Stimulated activated naive CD8-positive, alpha-beta T cell treated with anti-CD3 and anti-CD28 coated beads, Interleukin-15, Interleukin-2, amounts not matched to agents 100 ng/mL and 50 ng/mL, for 24 hours (primary cell): ENCODE results near the gene ELFN1.

Source experiments
- H3K27ac Mint-ChIP-seq: one replicate; pipeline ENCODE4 v1.8.0; 2021; ENCODE audit warnings: mild to moderate bottlenecking, mixed read lengths
- H3K27me3 Mint-ChIP-seq: one replicate; pipeline ENCODE4 v1.8.0; 2021; ENCODE audit warnings: mixed read lengths
- H3K36me3 Mint-ChIP-seq: one replicate; pipeline ENCODE4 v1.8.0; 2021; ENCODE audit warnings: low read depth, mixed read lengths
- H3K4me1 Mint-ChIP-seq: one replicate; pipeline ENCODE4 v1.8.0; 2021; ENCODE audit warnings: low read depth, mixed read lengths
- H3K4me3 Mint-ChIP-seq: one replicate; pipeline ENCODE4 v1.8.0; 2021; ENCODE audit warnings: mild to moderate bottlenecking, mixed read lengths
- H3K9me3 Mint-ChIP-seq: one replicate; pipeline ENCODE4 v1.8.0; 2021; ENCODE audit warnings: mixed read lengths

Gene ELFN1

GRCh38 chr7:1675036-1675671, 5.1 kb downstream of the ELFN1 start:
- Mint-ChIP-seq H3K9me3 (no peaks in the 10 kb centered on the region), H3K27ac (no peak overlapping the region), H3K27me3 (peaks cover 19% of the 10 kb centered on the region), H3K4me3 (no peak overlapping the region), H3K4me1 (no peaks in the 10 kb centered on the region), H3K36me3 (no peaks in the 10 kb centered on the region)

GRCh38 chr7:1675673-1676549, 5.8 kb downstream of the ELFN1 start:
- peaks cover 18% of the 10 kb centered on the region for H3K27me3 Mint-ChIP-seq
- no peaks in the 10 kb centered on the region for H3K4me1 Mint-ChIP-seq
- H3K27ac Mint-ChIP-seq: no peak overlapping the region
- no peaks in the 10 kb centered on the region for H3K9me3 Mint-ChIP-seq
- no peak overlapping the region for H3K4me3 Mint-ChIP-seq
- H3K36me3 Mint-ChIP-seq: no peaks in the 10 kb centered on the region

- no peak overlapping the region for H3K27ac Mint-ChIP-seq
Measured at GRCh38 chr7:1676550-1677078, 6.5 kb downstream of the ELFN1 start.

GRCh38 chr7:1677206-1678080, 7.4 kb downstream of the ELFN1 start:
- no peak overlapping the region for H3K4me3 Mint-ChIP-seq
- no peaks in the 10 kb centered on the region for H3K4me1 Mint-ChIP-seq
- H3K36me3 Mint-ChIP-seq: no peaks in the 10 kb centered on the region
- H3K27me3 Mint-ChIP-seq: peaks cover 7% of the 10 kb centered on the region
- peaks cover under 1% of the 10 kb centered on the region for H3K9me3 Mint-ChIP-seq
- H3K27ac Mint-ChIP-seq: no peak overlapping the region

More at GRCh38 chr7:1676550-1677078, 6.5 kb downstream of the ELFN1 start:
- Mint-ChIP-seq H3K4me3 (no peak overlapping the region), H3K9me3 (no peaks in the 10 kb centered on the region), H3K36me3 (no peaks in the 10 kb centered on the region), H3K4me1 (no peaks in the 10 kb centered on the region), H3K27me3 (peaks cover 11% of the 10 kb centered on the region)

- no peaks in the 10 kb centered on the region for H3K36me3 Mint-ChIP-seq
- no peak overlapping the region for H3K27ac Mint-ChIP-seq
- no peaks in the 10 kb centered on the region for H3K4me1 Mint-ChIP-seq
- H3K4me3 Mint-ChIP-seq: no peak overlapping the region
- H3K9me3 Mint-ChIP-seq: peaks cover 3% of the 10 kb centered on the region
- peaks cover under 1% of the 10 kb centered on the region for H3K27me3 Mint-ChIP-seq
Measured at GRCh38 chr7:1678081-1678543, 8.0 kb downstream of the ELFN1 start.

GRCh38 chr7:1678571-1679325, 8.7 kb downstream of the ELFN1 start:
- Mint-ChIP-seq H3K27ac (no peak overlapping the region), H3K27me3 (no peaks in the 10 kb centered on the region), H3K4me1 (no peaks in the 10 kb centered on the region), H3K4me3 (no peak overlapping the region), H3K9me3 (peaks cover 3% of the 10 kb centered on the region), H3K36me3 (no peaks in the 10 kb centered on the region)

GRCh38 chr7:1679326-1679965, 9.4 kb downstream of the ELFN1 start:
- no peak overlapping the region for H3K4me3 Mint-ChIP-seq
- no peak overlapping the region for H3K27ac Mint-ChIP-seq
- peaks cover 6% of the 10 kb centered on the region for H3K9me3 Mint-ChIP-seq
- no peaks in the 10 kb centered on the region for H3K4me1 Mint-ChIP-seq
- peaks cover 4% of the 10 kb centered on the region for H3K27me3 Mint-ChIP-seq
- H3K36me3 Mint-ChIP-seq: no peaks in the 10 kb centered on the region

GRCh38 chr7:1679966-1680730, 10.1 kb downstream of the ELFN1 start:
- Mint-ChIP-seq H3K4me1 (no peaks in the 10 kb centered on the region), H3K4me3 (no peak overlapping the region), H3K9me3 (peaks cover 10% of the 10 kb centered on the region), H3K36me3 (peaks cover under 1% of the 10 kb centered on the region), H3K27ac (no peak overlapping the region), H3K27me3 (peaks cover 8% of the 10 kb centered on the region)

GRCh38 chr7:1681581-1681980, 11.5 kb downstream of the ELFN1 start:
- peaks cover 19% of the 10 kb centered on the region for H3K9me3 Mint-ChIP-seq
- H3K36me3 Mint-ChIP-seq: peaks cover 4% of the 10 kb centered on the region
- H3K27ac Mint-ChIP-seq: no peak overlapping the region
- H3K4me1 Mint-ChIP-seq: no peaks in the 10 kb centered on the region
- H3K4me3 Mint-ChIP-seq: no peak overlapping the region
- peaks cover 19% of the 10 kb centered on the region for H3K27me3 Mint-ChIP-seq

GRCh38 chr7:1685000-1685624, 15.0 kb downstream of the ELFN1 start:
- Mint-ChIP-seq H3K27ac (no peak overlapping the region), H3K4me3 (no peak overlapping the region), H3K36me3 (peaks cover 4% of the 10 kb centered on the region), H3K4me1 (no peaks in the 10 kb centered on the region), H3K9me3 (peaks cover 23% of the 10 kb centered on the region), H3K27me3 (peaks cover 29% of the 10 kb centered on the region)

GRCh38 chr7:1688542-1688941, 18.5 kb downstream of the ELFN1 start:
- H3K4me3 Mint-ChIP-seq: no peak overlapping the region
- peaks cover 37% of the 10 kb centered on the region for H3K27me3 Mint-ChIP-seq
- peaks cover 19% of the 10 kb centered on the region for H3K9me3 Mint-ChIP-seq
- no peaks in the 10 kb centered on the region for H3K4me1 Mint-ChIP-seq
- peaks cover 4% of the 10 kb centered on the region for H3K36me3 Mint-ChIP-seq
- H3K27ac Mint-ChIP-seq: no peak overlapping the region

- Mint-ChIP-seq H3K4me3 (no peak overlapping the region), H3K9me3 (peaks cover 17% of the 10 kb centered on the region), H3K36me3 (peaks cover 4% of the 10 kb centered on the region), H3K27me3 (peaks cover 34% of the 10 kb centered on the region), H3K27ac (no peak overlapping the region), H3K4me1 (no peaks in the 10 kb centered on the region)
Measured at GRCh38 chr7:1689311-1689710, 19.2 kb downstream of the ELFN1 start.
